HPDE6-E6E7 (cell line): ENCODE results near the gene NR4A3.
A peak's percentile ranks its signal among the peaks of the same experiment; 100 is the strongest.
"Not testable (repeated sequence)": the region's sequence is repeated elsewhere in the genome, so short reads cannot be mapped to it uniquely, and the experiment has no call there.

Source experiments
- DNase-seq: peaks from one replicate; pipeline ENCODE4 v3.0.0; 2011; ENCODE audit warnings: missing footprints; ENCODE audit errors: extremely low spot score

Gene NR4A3

GRCh38 chr9:99821396-99822108 lies at the start of gene NR4A3:
NR4A3 (plus strand) TSS chr9:99821885; CDS start chr9:99828043, 6,158 bp downstream.
- peak; percentile 88 for DNase-seq

GRCh38 chr9:99773468-99774138 lies 48.1 kb upstream of the NR4A3 start:
- no peak for DNase-seq

- DNase-seq = peak; percentile 71
These were observed 43.4 kb upstream of the NR4A3 start for GRCh38 chr9:99778308-99778707.

GRCh38 chr9:99778836-99779235 lies 42.8 kb upstream of the NR4A3 start:
- DNase-seq = no peak

GRCh38 chr9:99779277-99779676 lies 42.4 kb upstream of the NR4A3 start:
- DNase-seq = no peak

GRCh38 chr9:99782349-99782748 lies 39.3 kb upstream of the NR4A3 start:
- DNase-seq = not testable (repeated sequence)

GRCh38 chr9:99782962-99783718 lies 38.5 kb upstream of the NR4A3 start:
- no peak for DNase-seq

GRCh38 chr9:99783799-99784198 lies 37.9 kb upstream of the NR4A3 start:
- no peak for DNase-seq

GRCh38 chr9:99785010-99785590 lies 36.6 kb upstream of the NR4A3 start:
- DNase-seq = no peak

GRCh38 chr9:99787556-99787955 lies 34.1 kb upstream of the NR4A3 start:
- DNase-seq = no peak

GRCh38 chr9:99793528-99793927 lies 28.2 kb upstream of the NR4A3 start:
- DNase-seq = no peak

GRCh38 chr9:99796231-99796630 lies 25.5 kb upstream of the NR4A3 start:
- DNase-seq = no peak

- DNase-seq = no peak
These were observed 19.9 kb upstream of the NR4A3 start for GRCh38 chr9:99801775-99802174.

GRCh38 chr9:99803694-99804093 lies 18.0 kb upstream of the NR4A3 start:
- DNase-seq = no peak

- peak; percentile 60 for DNase-seq
These were observed 14.3 kb upstream of the NR4A3 start for GRCh38 chr9:99807276-99807852.

GRCh38 chr9:99807956-99808355 lies 13.7 kb upstream of the NR4A3 start:
- DNase-seq = no peak

- no peak for DNase-seq
These were observed 13.2 kb upstream of the NR4A3 start for GRCh38 chr9:99808454-99808853.

- DNase-seq = no peak
These were observed 11.9 kb upstream of the NR4A3 start for GRCh38 chr9:99809586-99810319.

- no peak for DNase-seq
These were observed 10.5 kb upstream of the NR4A3 start for GRCh38 chr9:99811172-99811571.

- DNase-seq = no peak
These were observed 9.9 kb upstream of the NR4A3 start for GRCh38 chr9:99811598-99812383.
